HG02938 (cell line): ENCODE data around the gene MAPK8IP3.
"Not testable (repeated sequence)": the region's sequence is repeated elsewhere in the genome, so short reads cannot be mapped to it uniquely, and the experiment has no call there.

ENCODE experiments used
- ATAC-seq: cut with Tn5 transposase; IDR thresholded peaks from one replicate; pipeline ENCODE4 v1.9.1; 2021; ENCODE audit warnings: mild to moderate bottlenecking, moderate library complexity; ENCODE audit not compliant: unreplicated experiment

MAPK8IP3 gene

DNA sequence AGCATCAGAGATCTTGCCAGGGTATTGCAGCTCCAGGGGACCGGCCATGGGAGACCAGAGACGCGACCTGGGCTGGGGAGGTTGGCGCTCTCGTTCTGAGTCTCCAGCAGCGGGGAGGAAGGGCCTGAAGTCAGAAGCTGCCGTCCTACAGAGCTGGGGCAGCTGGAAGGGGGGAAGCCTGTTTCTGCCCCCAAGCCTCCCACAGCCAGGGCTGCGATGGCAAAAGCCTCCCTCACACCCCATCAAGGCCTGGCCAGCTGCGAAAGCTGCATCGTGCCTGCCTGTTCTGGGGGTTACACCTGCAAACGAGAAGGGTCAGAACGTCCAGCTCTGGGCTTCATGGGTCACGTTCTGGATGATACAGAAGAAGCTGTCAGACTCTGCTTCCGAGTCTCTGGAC lies 26.1 kb downstream of the MAPK8IP3 start:
- ATAC-seq = no peak

DNA sequence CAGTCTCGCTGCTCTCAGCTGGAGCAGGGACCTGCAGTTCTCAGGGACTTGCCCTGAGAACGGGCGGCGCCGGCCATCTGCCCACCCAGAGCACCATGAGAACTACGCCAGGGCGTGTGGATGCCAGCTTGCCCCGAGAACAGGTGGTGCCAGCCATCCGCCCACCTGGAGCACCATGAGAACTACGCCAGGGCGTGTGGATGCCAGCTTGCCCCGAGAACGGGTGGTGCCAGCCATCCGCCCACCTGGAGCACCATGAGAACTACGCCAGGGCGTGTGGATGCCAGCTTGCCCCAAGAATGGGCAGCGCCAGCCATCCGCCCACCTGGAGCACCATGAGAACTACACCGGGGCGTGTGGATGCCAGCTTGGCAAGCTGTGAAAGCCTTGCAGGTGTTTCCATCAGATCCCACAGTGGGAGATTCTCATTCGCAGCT lies 26.6 kb downstream of the MAPK8IP3 start:
- not testable (repeated sequence) for ATAC-seq

DNA sequence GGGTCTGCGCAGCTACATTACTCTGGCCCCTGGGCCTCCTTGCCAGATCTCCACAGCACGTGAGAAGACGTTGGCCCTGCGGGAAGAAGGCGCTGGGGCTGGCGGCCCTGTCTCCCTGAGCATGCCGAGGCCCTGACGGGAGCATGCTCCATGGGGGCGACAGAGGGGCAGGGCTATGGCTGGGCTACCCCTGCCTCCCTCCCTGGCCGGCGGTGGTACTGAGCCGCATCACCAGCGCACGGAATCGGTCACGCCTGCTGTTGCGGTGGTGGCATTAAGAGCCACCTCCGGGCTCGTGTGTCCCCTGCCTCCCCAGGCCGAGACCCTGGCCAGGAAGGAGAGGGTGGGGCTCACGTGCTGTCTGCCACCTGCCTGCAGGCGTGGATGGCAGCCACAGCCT lies 28.1 kb downstream of the MAPK8IP3 start:
- no peak for ATAC-seq

DNA sequence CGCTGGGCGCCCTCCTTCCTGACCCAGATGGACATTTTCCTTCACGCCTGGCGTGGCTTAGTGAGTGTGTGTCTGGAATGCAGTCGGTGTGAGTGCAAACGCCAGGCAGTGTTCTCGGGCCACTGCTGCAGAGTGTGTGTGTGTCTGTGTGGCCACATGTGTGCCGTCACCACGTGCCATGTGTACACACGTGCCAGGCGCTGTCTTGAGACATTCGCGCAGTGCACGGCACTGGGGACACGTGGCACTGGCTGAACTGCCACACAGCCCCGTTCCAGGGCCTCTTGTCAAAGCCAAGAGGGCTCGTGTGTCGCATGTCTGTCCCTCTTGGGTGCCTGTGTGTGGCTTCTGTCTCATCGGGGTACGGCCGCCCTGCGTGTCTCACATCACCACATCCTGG lies 28.8 kb downstream of the MAPK8IP3 start:
- no peak for ATAC-seq

DNA sequence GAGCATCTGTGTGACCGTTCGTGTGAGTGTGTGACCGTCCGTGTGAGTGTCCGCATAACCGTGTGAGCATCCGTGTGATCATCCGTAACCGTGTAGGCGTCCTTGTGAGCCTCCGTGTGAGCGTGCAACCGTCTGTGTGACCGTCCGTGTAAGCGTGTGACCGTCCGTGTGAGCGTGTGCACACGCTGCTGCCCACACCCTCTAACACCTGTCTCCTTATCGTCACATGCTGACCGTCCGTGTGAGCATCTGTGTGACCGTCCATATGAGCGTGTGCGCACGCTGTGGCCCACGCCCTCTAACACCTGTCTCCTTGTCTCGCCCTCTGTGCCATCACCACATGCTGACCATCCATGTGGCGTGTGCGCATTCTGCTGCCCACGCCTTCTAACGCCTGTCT lies 34.2 kb downstream of the MAPK8IP3 start:
- ATAC-seq = no peak

DNA sequence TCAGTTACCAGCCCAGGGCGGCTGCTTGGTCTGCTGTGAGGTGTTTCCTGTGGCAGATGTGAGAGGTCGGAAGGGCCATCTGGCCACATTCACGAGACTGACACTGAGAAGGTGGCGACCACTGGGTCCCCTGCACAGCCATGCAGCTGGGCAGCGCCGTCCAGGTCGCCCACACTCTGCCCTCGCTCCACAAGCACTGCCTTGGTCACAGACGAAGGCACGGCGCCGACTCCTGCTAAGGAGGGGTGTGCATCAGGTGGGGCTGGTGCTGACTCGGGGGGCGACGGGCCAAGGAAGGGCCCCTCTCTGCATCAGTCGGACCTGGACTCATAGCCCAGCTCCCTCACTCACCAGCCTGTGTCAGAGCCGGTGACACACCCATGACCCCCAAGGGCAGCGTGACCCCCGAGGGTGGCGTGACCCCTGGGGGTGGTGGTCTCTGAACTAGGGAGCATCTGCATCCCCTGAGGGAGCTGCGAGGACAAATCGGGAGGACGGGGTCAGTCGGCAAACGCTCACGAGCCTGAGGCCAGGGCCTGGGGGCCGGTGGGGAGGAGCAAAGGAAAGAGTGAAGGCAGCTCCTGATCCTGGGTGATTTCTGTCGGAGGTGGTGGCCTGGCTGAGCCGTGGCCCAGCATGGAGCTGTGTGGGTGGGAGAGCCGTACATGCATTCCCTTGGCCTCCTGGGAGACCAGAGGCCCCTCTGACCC lies 34.9 kb downstream of the MAPK8IP3 start:
- ATAC-seq = no peak

DNA sequence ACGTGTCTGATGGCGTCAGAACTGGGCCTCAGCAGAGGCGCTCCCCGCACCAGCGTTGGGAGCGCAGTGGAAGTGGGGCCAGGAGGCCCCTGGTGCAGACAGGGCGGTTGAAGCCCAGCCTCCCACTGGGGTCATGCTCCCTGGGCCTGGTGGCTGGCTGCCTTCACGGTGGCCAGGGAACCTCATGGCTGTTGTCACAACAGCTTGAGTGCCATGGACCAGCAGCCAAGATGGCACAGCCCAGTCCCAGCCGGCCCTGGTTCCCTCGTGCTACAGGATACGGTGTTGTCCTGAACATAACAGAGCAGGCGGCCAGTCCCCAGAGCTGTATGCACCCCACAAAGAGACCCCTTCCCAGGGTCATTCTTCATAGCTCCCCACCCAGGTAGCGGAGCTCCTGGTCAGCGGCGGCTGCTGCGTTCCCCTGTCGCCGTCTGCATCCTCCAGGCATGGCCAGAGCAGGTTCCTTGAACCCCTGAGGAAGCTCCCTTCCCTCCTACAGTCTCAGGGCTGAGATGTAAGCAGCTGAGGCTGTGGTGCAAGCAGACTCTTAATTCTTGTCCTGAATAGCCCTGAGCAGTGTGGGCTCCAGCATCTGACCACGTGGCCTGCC lies 35.7 kb downstream of the MAPK8IP3 start:
- no peak for ATAC-seq

DNA sequence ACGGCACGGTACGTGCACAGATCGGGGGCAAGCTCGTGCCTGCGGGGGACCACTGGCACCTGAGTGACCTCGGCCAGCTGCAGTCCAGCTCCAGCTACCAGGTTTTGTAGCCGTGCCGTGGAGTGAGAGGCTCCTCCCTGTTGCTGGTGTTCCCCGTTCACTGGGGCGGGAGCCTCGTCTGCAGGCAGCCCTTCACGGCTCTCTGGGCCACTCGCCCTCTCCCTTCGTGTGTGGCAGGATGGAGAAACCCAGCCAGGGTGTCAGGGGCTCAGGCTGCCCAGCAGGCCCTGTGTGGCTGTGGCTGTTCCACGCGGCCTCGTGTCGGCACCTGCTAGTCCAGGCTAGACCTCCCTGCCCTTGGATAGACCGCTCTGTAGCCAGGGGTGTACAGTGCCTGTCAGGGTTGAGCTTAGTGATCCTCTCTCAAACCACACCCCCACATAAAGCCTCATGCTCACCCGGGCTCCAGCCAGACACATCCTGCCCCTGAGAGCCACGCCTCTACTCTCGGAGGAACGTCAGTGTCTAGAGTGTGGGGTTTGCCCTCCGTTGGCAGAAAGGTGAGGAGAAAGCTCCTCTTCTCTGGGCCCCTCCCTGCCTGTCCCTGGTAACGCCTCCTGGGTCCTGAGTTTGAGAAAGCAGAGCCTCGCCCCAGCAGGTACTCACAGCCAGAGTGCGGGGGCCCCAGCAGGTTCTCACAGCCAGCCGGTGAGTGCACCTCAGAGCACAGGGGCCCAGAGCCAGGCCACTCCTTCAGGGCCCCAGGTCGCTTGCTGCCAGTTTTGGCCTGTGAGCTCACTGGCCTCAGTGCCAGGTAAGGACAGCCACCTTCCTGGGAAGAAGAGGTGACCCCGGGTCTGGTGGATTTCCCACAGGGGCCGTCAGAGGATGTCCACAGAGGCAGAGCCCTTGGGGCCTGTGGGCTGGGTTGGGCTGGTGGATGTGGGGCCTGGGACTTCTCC lies 37.7 kb downstream of the MAPK8IP3 start:
- ATAC-seq = no peak

DNA sequence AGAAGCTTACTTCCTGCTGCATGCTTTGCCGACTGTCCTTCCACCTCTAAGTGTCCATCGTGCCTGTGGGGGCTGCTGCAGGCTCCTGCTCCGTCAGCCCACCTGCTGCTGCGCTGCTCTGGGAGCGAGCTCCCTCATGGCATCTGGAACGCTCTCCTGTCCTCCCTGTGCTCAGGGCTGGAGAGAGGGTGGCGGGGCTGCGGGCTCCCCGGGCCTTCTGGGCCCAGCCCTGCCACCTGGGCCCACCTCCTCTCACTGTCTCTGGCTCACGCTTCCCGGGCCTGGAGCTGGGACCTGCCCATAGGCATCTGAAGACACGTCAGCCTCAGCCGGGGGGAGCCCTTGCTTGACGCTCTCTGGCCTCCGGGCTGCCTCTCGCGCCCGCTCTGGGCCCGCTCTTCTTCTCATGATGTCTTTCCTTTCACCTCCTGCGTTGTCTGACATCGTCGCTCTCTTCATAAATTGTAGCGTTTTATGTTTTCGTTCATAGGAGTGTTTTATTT lies 38.4 kb downstream of the MAPK8IP3 start:
- ATAC-seq = no peak

DNA sequence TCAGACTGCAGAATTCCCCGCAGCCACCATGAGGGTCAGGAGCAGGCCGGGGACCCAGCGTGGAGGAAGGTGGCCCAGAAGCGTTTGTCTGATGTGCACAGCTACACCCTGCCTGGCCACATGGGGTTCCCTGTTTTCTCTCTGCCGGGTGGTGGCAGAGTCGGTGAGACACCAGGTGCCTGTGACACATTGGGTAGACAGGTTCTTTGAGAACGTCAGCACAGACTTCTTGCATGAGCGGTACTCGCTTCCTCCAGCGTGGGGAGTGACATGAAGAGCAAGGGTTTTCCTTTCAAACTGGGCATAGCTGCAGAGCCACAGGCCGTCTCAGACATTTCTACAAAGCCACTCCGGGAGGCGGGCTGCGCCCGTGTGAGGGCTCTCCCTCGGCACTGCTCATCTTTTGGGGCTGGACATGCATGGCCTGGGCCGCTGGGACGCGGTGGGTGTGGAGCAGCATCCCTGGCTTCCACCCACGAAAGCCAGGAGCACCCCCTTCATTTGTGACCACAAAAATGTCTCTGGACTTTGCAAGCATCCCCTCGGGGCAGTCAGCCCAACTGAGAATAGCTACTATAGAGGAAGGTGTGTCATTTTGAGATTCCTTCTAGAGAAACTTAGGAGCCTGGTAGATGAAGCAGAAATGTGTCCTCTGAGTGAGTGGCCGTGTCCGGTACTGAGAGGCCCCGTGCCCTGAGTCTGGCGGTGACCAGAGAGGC lies 39.3 kb downstream of the MAPK8IP3 start:
- ATAC-seq = no peak

DNA sequence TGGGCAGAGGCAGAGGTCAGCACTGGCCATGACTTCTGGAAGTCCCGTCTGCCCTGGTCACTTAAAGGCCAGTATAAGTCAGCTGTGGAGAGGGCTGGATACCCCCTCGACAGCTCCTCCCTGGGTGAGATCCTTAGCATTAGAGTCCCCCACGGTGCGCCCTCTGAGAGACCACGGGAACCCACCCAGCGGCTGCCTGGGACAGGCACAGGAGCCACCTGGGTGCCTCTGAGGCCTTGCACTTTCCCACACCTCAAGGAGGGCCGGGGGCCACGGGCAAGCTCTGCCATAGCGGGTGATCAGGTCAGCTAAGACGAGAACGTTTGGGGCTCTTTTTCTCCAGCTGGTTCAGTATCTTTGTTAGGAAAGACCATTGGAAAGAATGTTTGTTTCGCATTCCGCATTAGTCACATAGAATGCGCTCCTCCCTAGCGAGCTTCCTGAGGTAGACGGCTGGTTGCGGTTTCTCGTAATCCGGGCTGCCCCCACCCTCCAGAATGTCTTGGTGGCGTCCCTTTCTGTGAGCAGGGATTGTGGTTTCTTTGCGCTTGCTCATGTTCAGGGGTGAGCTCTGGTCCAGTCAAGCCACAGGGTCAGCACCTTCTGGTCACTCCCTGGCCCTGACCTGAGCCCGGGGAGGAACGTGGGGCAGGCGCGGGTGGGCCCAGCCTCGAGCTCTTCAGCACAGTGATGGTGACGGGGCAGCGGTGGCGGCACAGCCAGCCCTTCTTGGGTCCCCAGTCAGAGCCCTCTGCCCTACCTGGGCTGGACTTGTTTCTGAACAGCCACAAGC lies 40.1 kb downstream of the MAPK8IP3 start:
- no peak for ATAC-seq

DNA sequence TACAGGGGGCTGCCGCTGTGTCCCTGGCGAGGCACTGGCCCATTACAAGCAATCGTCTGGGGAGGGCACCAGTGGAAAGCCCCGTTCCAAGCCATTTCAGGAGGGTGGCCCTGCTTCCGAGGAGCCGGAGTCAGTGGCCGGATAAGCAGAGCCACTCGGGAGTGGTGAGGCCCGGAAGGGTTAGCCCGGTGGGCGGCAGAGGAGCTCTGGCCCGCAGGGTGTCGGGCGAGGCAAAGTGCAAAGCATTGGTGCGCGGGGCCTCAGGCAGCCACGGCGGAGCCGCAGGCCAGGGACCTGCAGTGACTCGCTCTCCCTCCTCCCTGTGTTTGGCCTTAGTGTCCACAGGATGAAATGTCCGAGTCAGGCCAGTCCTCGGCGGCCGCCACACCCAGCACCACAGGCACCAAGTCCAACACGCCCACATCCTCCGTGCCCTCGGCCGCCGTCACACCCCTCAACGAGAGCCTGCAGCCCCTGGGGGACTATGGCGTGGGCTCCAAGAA lies 40.7 kb downstream of the MAPK8IP3 start:
- no peak for ATAC-seq

DNA sequence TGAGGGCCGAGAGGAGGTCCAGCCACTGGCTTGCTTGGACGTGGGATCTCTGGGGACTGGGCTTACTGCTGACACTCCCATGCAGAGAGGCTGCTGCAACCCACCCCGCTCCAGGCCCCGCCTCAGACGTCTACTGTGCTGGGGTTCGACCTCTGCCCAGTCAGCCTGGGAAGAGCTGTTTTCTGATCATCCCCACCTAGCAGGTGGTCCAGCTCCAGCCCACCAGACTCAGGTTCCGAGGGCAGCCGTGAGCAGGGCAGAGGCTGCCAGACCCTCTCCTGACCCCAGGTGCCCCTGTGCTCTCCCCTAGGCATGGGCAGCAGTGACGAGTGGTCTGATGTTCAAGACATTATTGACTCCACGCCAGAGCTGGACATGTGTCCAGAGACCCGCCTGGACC lies 41.9 kb downstream of the MAPK8IP3 start:
- ATAC-seq = no peak

DNA sequence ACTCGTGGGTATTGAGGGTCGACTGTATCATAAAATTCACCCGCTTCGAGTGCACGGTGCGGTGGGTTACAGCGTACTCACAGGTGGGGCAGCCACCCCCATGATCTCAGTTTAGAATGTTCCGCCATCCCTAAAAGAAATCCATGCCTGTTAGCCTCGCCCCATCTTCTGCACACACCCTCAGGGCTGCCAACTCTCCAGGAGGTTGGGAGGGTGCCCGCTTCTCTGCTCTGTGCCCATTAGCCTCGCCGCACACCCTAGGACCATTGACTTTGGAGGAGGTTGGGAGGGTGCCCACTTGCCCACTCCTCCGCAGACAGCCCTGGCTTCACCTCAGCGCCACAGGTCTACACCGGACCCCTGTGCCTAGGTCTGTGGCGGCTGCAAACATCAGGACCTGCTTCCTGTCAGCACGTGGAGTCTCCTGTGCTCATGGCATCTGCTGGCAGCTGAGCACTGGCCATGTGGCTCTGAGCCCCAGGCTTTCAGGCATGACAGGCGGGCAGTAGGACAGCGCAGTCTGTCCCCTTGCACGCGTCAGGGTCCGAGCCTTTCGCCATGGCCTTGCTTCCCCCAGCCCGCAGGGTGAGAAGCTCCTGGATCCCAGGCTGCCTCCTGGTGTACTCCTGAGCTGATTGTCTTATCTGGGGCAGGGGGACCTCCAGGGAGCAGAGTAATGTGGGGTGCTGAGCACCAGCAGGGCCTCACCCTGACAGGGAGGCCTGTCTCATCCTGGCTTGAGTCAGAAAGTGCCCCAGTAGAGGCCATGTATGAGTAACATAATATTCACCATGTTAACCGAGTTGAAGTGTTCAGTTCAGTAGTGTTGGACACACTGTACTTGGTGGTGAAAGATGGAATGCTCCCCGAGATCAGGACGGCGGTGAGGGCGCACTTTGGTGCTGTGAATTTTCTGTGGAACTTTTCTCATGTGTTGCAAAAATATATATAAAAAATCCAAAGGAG lies 43.4 kb downstream of the MAPK8IP3 start:
- no peak for ATAC-seq

DNA sequence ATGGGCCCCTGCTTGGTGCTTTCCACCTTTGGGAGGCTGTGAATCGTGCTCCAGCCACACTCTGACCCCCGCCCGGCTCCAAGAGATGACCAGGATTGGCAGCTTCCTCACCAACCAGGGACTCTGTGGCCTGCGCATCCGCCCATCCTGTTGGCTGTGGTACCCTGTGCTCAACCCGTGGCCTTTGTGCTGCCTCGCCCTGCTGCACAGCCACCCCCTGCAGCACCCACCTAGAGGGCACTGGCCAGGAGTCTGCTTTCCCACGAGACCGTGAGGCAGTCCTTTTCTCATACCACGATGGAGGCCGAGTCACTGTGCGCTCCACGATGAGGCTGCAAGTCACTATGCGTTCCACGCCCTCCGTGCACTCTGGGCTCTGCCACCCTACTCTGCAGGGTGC lies 46.0 kb downstream of the MAPK8IP3 start:
- no peak for ATAC-seq

DNA sequence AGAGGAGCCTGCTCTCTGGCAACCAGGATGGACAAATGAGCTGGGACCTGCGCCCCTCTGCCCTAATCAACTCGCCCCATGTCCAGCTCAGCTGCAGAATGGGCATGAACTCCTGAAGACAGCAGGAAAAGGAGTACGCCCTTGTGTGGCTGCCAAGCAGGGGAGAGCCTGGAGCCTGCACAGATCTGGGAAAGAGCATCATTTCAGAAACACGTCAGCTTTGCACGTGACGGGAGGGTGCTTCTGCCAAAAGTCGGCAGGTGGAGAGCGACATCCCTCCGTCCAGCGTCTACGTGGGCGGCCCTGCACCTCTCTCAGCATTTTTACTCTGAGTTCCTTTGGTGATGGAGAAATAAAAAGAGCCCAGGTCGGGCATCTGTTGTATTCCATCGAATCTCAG lies 46.9 kb downstream of the MAPK8IP3 start:
- ATAC-seq = no peak

DNA sequence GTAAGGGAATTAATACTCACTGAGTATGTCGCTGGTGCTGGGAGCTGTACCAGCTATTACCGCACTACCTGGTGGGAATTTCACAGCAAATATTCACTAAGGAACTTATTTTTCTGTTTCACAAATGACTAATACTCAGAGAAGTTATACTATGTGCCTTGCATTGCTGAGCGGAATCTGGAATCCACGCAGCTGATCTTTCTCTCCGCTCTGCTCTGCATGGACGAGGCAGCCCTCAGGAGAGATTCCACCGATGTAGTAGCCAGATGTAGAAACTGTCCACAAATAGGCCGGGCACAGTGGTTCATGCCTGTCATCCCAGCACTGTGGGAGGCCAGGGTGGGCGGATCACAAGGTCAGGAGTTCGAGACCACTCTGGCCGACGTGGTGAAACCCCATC lies 48.2 kb downstream of the MAPK8IP3 start:
- ATAC-seq = no peak

DNA sequence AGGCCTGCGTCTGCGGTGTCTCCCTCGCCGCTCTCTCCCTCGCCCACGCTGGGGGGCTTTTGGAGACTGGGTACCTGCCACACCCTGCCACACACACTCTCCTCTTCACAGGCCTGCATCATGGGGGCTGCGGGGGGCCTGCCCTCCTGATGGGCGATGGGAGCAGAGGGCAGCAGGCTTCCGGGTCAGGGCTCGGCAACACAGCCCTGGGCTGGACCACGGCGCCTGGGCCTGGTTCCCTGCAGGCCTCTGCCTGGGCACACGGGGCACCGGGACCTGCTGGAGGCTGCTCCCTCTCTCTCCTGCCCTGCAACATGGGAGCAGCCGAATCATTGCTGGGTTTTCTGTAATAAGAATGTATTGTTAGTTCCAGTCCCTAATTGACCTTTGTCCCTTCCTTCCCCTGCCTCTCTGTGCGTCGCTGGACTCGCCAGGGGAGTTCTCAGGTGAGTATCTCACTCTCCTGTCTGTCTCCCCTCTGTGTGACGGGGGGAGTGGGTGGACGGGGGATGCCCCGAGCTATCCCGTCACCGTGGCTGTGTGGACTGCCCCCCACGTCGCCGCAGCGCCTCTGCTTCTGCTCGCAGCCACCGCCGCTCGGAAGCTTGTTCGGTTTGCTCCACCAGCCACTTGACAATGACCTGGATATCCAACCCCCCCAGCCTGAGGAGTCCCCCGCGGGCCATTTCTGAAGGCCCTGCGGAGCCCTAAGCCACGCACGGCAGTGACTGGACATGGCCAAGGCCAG lies 51.9 kb downstream of the MAPK8IP3 start:
- no peak for ATAC-seq
